Panc1 (cell line): ENCODE data around the gene SCN3B. TPM values are rescaled to one million over a fixed set of nuclear protein-coding genes. Genes with fewer than 3 reads are reported as not detected.

ENCODE experiments used
- ATAC-seq: fragments of 200-7000 bp; cut with Tn5 transposase; 2 replicates; pipeline ENCODE4 v1.9.1; 2020; ENCODE audit warnings: mild to moderate bottlenecking, moderate library complexity
- BruUV-seq: library from RNA; stranded (reverse); fragments of 400-500 nt; replicated peaks from 2 replicates; lab custom pipeline; 2021; lab: Mats Ljungman, UMichigan
- CTCF ChIA-PET: fragments of 300-600 bp; sonication (Branson Sonifier 250); formaldehyde crosslinking; loops from one replicate; lab custom pipeline; 2022; ENCODE audit warnings: antibody characterized with exemption; lab: Charles Lee
- POLR2A ChIA-PET: fragments of 300-600 bp; sonication (Branson Sonifier 250); formaldehyde crosslinking; loops from one replicate; lab custom pipeline; 2022; ENCODE audit warnings: antibody characterized with exemption; lab: Charles Lee
- DNase-seq: peaks from one replicate; pipeline ENCODE4 v3.0.0-alpha.2; 2010; ENCODE audit warnings: low read depth, low spot score
- H3K27ac ChIP-seq: 2 replicates; pipeline ENCODE4 v1.5.1; 2011; ENCODE audit warnings: mild to moderate bottlenecking, low read length, inconsistent platforms
- H3K27me3 ChIP-seq: fragments of 200-500 bp; sonication (Bioruptor generic); 2 replicates; pipeline ENCODE4 v1.6.0; 2014; ENCODE audit warnings: low read length, inconsistent platforms; ENCODE audit not compliant: control insufficient read depth, insufficient read depth
- H3K36me3 ChIP-seq: fragments of 200-500 bp; sonication (Bioruptor generic); 2 replicates; pipeline ENCODE4 v1.5.1; 2014; ENCODE audit warnings: inconsistent platforms, mild to moderate bottlenecking, low read length, moderate library complexity; ENCODE audit not compliant: control insufficient read depth, insufficient read depth
- H3K4me1 ChIP-seq: 2 replicates; pipeline ENCODE4 v1.5.1; 2011; ENCODE audit warnings: inconsistent platforms, mild to moderate bottlenecking, low read length, moderate library complexity; ENCODE audit not compliant: control insufficient read depth, insufficient read depth
- H3K4me3 ChIP-seq, 2 experiments: 2 replicates each; pipeline ENCODE4 v1.5.1; 2011 to 2012; ENCODE audit warnings: low read depth in 2 of 2, low read length in 2 of 2, mild to moderate bottlenecking in 2 of 2, inconsistent platforms in 1 of 2, moderate library complexity in 1 of 2
- H3K9me3 ChIP-seq: fragments of 200-500 bp; sonication (Bioruptor generic); 2 replicates; pipeline ENCODE4 v1.5.1; 2014; ENCODE audit warnings: low read depth, mild to moderate bottlenecking, inconsistent platforms, low read length, moderate library complexity; ENCODE audit not compliant: control insufficient read depth, insufficient read depth
- CTCF ChIP-seq: fragments of 450-650 bp; IDR thresholded peaks from 2 replicates; pipeline ENCODE4 v1.5.1; 2017; ENCODE audit warnings: mild to moderate bottlenecking
- POLR2AphosphoS5 ChIP-seq: IDR thresholded peaks from 2 replicates; pipeline ENCODE4 v1.6.1; 2012; ENCODE audit warnings: mild to moderate bottlenecking, low read depth, low read length, moderate library complexity
- REST ChIP-seq, 2 experiments: IDR thresholded peaks; 2 replicates each; pipeline ENCODE4 v1.6.1; 2011 to 2012; ENCODE audit warnings: low read depth in 2 of 2, control low read depth in 1 of 2, low read length in 1 of 2, mild to moderate bottlenecking in 1 of 2, moderate library complexity in 1 of 2; ENCODE audit not compliant: insufficient read depth in 1 of 2
- SIN3A ChIP-seq: IDR thresholded peaks from 2 replicates; pipeline ENCODE4 v1.6.1; 2012; ENCODE audit warnings: low read depth, mild to moderate bottlenecking, low read length, moderate library complexity, borderline replicate concordance; ENCODE audit not compliant: insufficient read depth
- TCF7L2 ChIP-seq: IDR thresholded peaks from 2 replicates; pipeline ENCODE4 v1.6.1; 2011; ENCODE audit warnings: mild to moderate bottlenecking, low read depth, low read length, inconsistent platforms
- in situ Hi-C: cut with HindIII; loops from 2 replicates; pipeline ENCODE4 v1.10.0; 2016; ENCODE audit warnings: low sequenced_read_pairs, low pct_unique_long_range_greater_than_20kb
- intact Hi-C: fragments of 100-400 bp; cut with micrococcal nuclease; formaldehyde crosslinking; loops from one replicate; pipeline ENCODE4 v1.10.0; 2022; ENCODE audit not compliant: unreplicated experiment
- total RNA-seq: library from RNA; stranded (reverse); gene quantifications from one replicate; pipeline ENCODE4 v1.2.1, GENCODE V29; 2021; ENCODE audit not compliant: unreplicated experiment

Gene SCN3B
- total RNA-seq, 1 experiment from 2014 or later = 0.10 TPM

GRCh38 chr11:123580137-123580536, 74.3 kb downstream of the SCN3B start:
- no peak for TF ChIP-seq TCF7L2
- no peak for TF ChIP-seq SIN3A
- no peak for TF ChIP-seq POLR2AphosphoS5
- no peak for TF ChIP-seq CTCF
- no peak for TF ChIP-seq REST (IDR thresholded peaks at IDR 0.05; ENCODE audit: insufficient read depth in 1 of 2, low read depth in 2 of 2, low read length in 1 of 2)
- CTCF ChIA-PET = interaction anchor here (0.7 to 1.9 kb wide), 4 partner anchors 49 to 794 kb away, joined by 3 to 20 read pairs (median 5); no protein-coding TSS in a partner anchor
- no peaks in the 10 kb centered on the region for H3K9me3 ChIP-seq
- peaks cover 19% of the 10 kb centered on the region for H3K27me3 ChIP-seq
- POLR2A ChIA-PET = interaction anchor here (0.6 kb wide), 1 partner anchor 92 kb away, joined by 3 read pairs; no protein-coding TSS in a partner anchor
- intact Hi-C loops = loop anchor here (10.0 kb wide), 1 partner anchor 475 kb away; no protein-coding TSS in a partner anchor
- no TSS peak for BruUV-seq
- DNase-seq (no peak), ATAC-seq (no peak; the same call in none of the 2 replicates)
- H3K4me1 ChIP-seq = no peaks in the 10 kb centered on the region
- H3K4me3 ChIP-seq = no peak overlapping the region
- in situ Hi-C loops = no loop called here
- H3K27ac ChIP-seq = no peak overlapping the region
- H3K36me3 ChIP-seq = no peaks in the 10 kb centered on the region

GRCh38 chr11:123579482-123579812, 75.0 kb downstream of the SCN3B start:
- Histone ChIP-seq H3K27ac (no peak overlapping the region), H3K4me3 (no peak overlapping the region), H3K4me1 (no peaks in the 10 kb centered on the region), H3K9me3 (no peaks in the 10 kb centered on the region), H3K36me3 (no peaks in the 10 kb centered on the region), H3K27me3 (peaks cover 19% of the 10 kb centered on the region)
- BruUV-seq = no TSS peak
- no peak for ATAC-seq
- POLR2A ChIA-PET = no interaction called here
- DNase-seq = no peak
- in situ Hi-C loops (no loop called here), intact Hi-C loops (no loop called here)
- CTCF ChIA-PET = interaction anchor here (0.8 to 1.9 kb wide), 2 partner anchors 49 to 128 kb away, joined by 3 to 20 read pairs; no protein-coding TSS in a partner anchor
- TF ChIP-seq REST (IDR thresholded peaks at IDR 0.05; ENCODE audit: insufficient read depth in 1 of 2, low read depth in 2 of 2, low read length in 1 of 2) (no peak), POLR2AphosphoS5 (no peak), SIN3A (no peak), TCF7L2 (no peak), CTCF (no peak)
